H1 (cell line): ENCODE data around the gene CACNG8. TPM values are rescaled to one million over a fixed set of nuclear protein-coding genes. Genes with fewer than 3 reads are reported as not detected.

Source experiments
- CTCF ChIA-PET: fragments of 300-600 bp; sonication (Branson Sonifier 250); formaldehyde crosslinking; loops from one replicate; lab custom pipeline; 2021; ENCODE audit not compliant: partially characterized antibody; lab: Charles Lee
- POLR2A ChIA-PET: fragments of 300-600 bp; sonication (Branson Sonifier 250); formaldehyde crosslinking; loops from one replicate; lab custom pipeline; 2021; ENCODE audit warnings: inconsistent platforms; ENCODE audit not compliant: partially characterized antibody; lab: Charles Lee
- DNase-seq, 2 experiments: peaks; one replicate each; pipeline versions ENCODE4 v3.0.0 to v3.0.0-alpha.2; 2010 to 2022; ENCODE audit warnings: low spot score in 2 of 2, low read depth in 1 of 2, mixed read lengths in 1 of 2
- FAIRE-seq: peaks from 2 replicates; lab custom pipeline; 2011; peaks lifted over from hg19 to GRCh38; lab: Jason Lieb, UNC
- H2AFZ ChIP-seq: 2 replicates; pipeline ENCODE4 v1.8.1; 2012; ENCODE audit warnings: low read length, inconsistent platforms
- H2AK5ac ChIP-seq: 2 replicates; pipeline ENCODE4 v1.6.1; 2013; ENCODE audit warnings: low read depth, low read length
- H2BK120ac ChIP-seq: replicated peaks from 2 replicates; pipeline ENCODE3; 2013; ENCODE audit warnings: low read depth, low read length, inconsistent platforms
- H2BK12ac ChIP-seq: 2 replicates; pipeline ENCODE4 v1.6.1; 2013; ENCODE audit warnings: low read depth, low read length
- H2BK15ac ChIP-seq: 2 replicates; pipeline ENCODE4 v1.6.1; 2013; ENCODE audit warnings: low read length
- H2BK20ac ChIP-seq: 2 replicates; pipeline ENCODE4 v1.6.1; 2013; ENCODE audit warnings: low read length
- H2BK5ac ChIP-seq: 2 replicates; pipeline ENCODE4 v1.6.1; 2013; ENCODE audit warnings: low read depth, low read length
- H3K14ac ChIP-seq: 2 replicates; pipeline ENCODE4 v1.6.1; 2013; ENCODE audit warnings: inconsistent platforms; ENCODE audit not compliant: insufficient read length
- H3K18ac ChIP-seq: 2 replicates; pipeline ENCODE4 v1.6.1; 2013; ENCODE audit warnings: low read length; ENCODE audit errors: extremely low read depth
- H3K23ac ChIP-seq: 2 replicates; pipeline ENCODE4 v1.6.1; 2013; ENCODE audit warnings: inconsistent platforms; ENCODE audit not compliant: insufficient read length
- H3K23me2 ChIP-seq: 2 replicates; pipeline ENCODE4 v1.6.1; 2013; ENCODE audit warnings: low read depth, low read length
- H3K27ac ChIP-seq: 2 replicates; pipeline ENCODE4 v1.6.1; 2011; ENCODE audit warnings: low read depth, low read length, inconsistent platforms
- H3K27me3 ChIP-seq, 4 experiments: replicated peaks in 1 of 4; 1 replicate in 1 of 4; 2 replicates in 3 of 4; pipeline versions ENCODE4 v1.6.1 to v1.8.1; 2011 to 2013; ENCODE audit warnings: low read length in 3 of 4, mild to moderate bottlenecking in 3 of 4, inconsistent platforms in 2 of 4, mixed read lengths in 2 of 4, moderate library complexity in 1 of 4; ENCODE audit not compliant: control insufficient read depth in 3 of 4, insufficient read depth in 3 of 4; ENCODE audit errors: extremely low read depth in 1 of 4
- H3K36me3 ChIP-seq, 4 experiments: 2 replicates each; pipeline versions ENCODE4 v1.6.1 to v1.8.1; 2011 to 2013; ENCODE audit warnings: mild to moderate bottlenecking in 4 of 4, low read length in 3 of 4, moderate library complexity in 2 of 4, control low read depth in 1 of 4, inconsistent platforms in 1 of 4; ENCODE audit not compliant: insufficient read depth in 4 of 4, control insufficient read depth in 2 of 4
- H3K4ac ChIP-seq: replicated peaks from 2 replicates; pipeline ENCODE3; 2013; ENCODE audit warnings: low read length, low read depth, mixed read lengths, inconsistent platforms; ENCODE audit not compliant: insufficient read length
- H3K4me1 ChIP-seq, 4 experiments: replicated peaks in 1 of 4; 1 replicate in 1 of 4; 2 replicates in 3 of 4; pipeline versions ENCODE4 v1.6.1 to v1.8.1; 2011 to 2013; ENCODE audit warnings: low read length in 3 of 4, inconsistent platforms in 2 of 4, mixed read lengths in 1 of 4; ENCODE audit not compliant: insufficient read depth in 4 of 4, control insufficient read depth in 3 of 4
- H3K4me2 ChIP-seq, 2 experiments: 2 replicates each; pipeline versions ENCODE4 v1.6.1 to v1.8.1; 2011 to 2013; ENCODE audit warnings: low read depth in 2 of 2, low read length in 2 of 2, control low read depth in 1 of 2, inconsistent platforms in 1 of 2, mild to moderate bottlenecking in 1 of 2; ENCODE audit not compliant: insufficient read depth in 1 of 2
- H3K4me3 ChIP-seq, 4 experiments: fragments of 200-600, 300-600 bp in 1 of 4; sonication (generic), shearing (Covaris generic), sonication (Bioruptor Twin) in 1 of 4; 2 replicates each; pipeline versions ENCODE4 v1.5.1 to v1.8.1; 2011 to 2016; ENCODE audit warnings: low read length in 4 of 4, low read depth in 3 of 4, control low read depth in 2 of 4, inconsistent platforms in 2 of 4, mild to moderate bottlenecking in 2 of 4, mixed read lengths in 1 of 4, moderate library complexity in 1 of 4; ENCODE audit not compliant: insufficient read depth in 2 of 4; ENCODE audit errors: extremely low read depth in 1 of 4
- H3K56ac ChIP-seq: replicated peaks from 2 replicates; pipeline ENCODE3; 2013; ENCODE audit warnings: low read depth, mild to moderate bottlenecking, mixed read lengths, low read length, inconsistent platforms; ENCODE audit not compliant: insufficient read length
- H3K79me1 ChIP-seq: 2 replicates; pipeline ENCODE4 v1.6.1; 2013; ENCODE audit warnings: low read depth, low read length, control low read depth
- H3K79me2 ChIP-seq, 2 experiments: 2 replicates each; pipeline versions ENCODE4 v1.6.1 to v1.8.1; 2012 to 2013; ENCODE audit warnings: low read length in 2 of 2, mild to moderate bottlenecking in 2 of 2, inconsistent platforms in 1 of 2; ENCODE audit not compliant: insufficient read depth in 2 of 2, control insufficient read depth in 1 of 2
- H3K9ac ChIP-seq, 4 experiments: replicated peaks in 1 of 4; 1 replicate in 1 of 4; 2 replicates in 3 of 4; pipeline versions ENCODE4 v1.6.1 to v1.8.1; 2011 to 2013; ENCODE audit warnings: low read depth in 3 of 4, low read length in 3 of 4, control low read depth in 2 of 4, mild to moderate bottlenecking in 2 of 4, moderate library complexity in 2 of 4, inconsistent platforms in 1 of 4; ENCODE audit errors: extremely low read depth in 1 of 4
- H3K9me3 ChIP-seq, 2 experiments: 2 replicates each; pipeline versions ENCODE4 v1.6.1 to v1.8.1; 2012 to 2013; ENCODE audit warnings: mild to moderate bottlenecking in 2 of 2, moderate library complexity in 2 of 2, control low read depth in 1 of 2, inconsistent platforms in 1 of 2, low read depth in 1 of 2, low read length in 1 of 2, mixed read lengths in 1 of 2; ENCODE audit not compliant: insufficient read depth in 2 of 2
- H4K20me1 ChIP-seq, 2 experiments: replicated peaks in 1 of 2; 2 replicates each; pipeline versions ENCODE3 to v1.8.1; 2011 to 2013; ENCODE audit warnings: inconsistent platforms in 2 of 2, low read length in 2 of 2, mild to moderate bottlenecking in 1 of 2; ENCODE audit not compliant: insufficient read depth in 2 of 2, control insufficient read depth in 1 of 2
- H4K5ac ChIP-seq: 2 replicates; pipeline ENCODE4 v1.6.1; 2013; ENCODE audit warnings: low read length, low read depth, mixed read lengths, inconsistent platforms; ENCODE audit not compliant: insufficient read length
- H4K8ac ChIP-seq: 2 replicates; pipeline ENCODE4 v1.8.0; 2013; ENCODE audit warnings: mild to moderate bottlenecking, moderate library complexity, low read length, inconsistent platforms; ENCODE audit not compliant: insufficient read depth; ENCODE audit errors: extremely low read depth
- H4K91ac ChIP-seq: replicated peaks from 2 replicates; pipeline ENCODE3; 2013; ENCODE audit warnings: low read length, mixed read lengths, inconsistent platforms; ENCODE audit not compliant: insufficient read length
- BCL11A ChIP-seq, 2 experiments: IDR thresholded peaks; one replicate each; pipeline ENCODE4 v1.6.1; 2011; ENCODE audit warnings: low read depth in 2 of 2, low read length in 2 of 2, mild to moderate bottlenecking in 2 of 2
- CBX5 ChIP-seq: fragments of 300-800, 300-1000 bp; sonication (generic); IDR thresholded peaks from 2 replicates; pipeline ENCODE4 v1.7.1; 2016; ENCODE audit warnings: antibody characterized with exemption, low read length, low read depth
- CTBP2 ChIP-seq: IDR thresholded peaks from 2 replicates; pipeline ENCODE4 v1.7.0; 2011; ENCODE audit warnings: borderline replicate concordance, mild to moderate bottlenecking, moderate library complexity, mixed read lengths, low read length; ENCODE audit not compliant: insufficient read depth, insufficient read length
- MAX ChIP-seq: IDR thresholded peaks from 2 replicates; pipeline ENCODE4 v1.6.1; 2012; ENCODE audit warnings: inconsistent platforms
- SIN3A ChIP-seq, 2 experiments: IDR thresholded peaks in 1 of 2; conservative IDR thresholded peaks in 1 of 2; 2 replicates each; pipeline ENCODE4 v1.6.1; 2011 to 2012; ENCODE audit warnings: low read length in 2 of 2, improper control_type of control experiment in 1 of 2, low read depth in 1 of 2, mild to moderate bottlenecking in 1 of 2
- SIRT6 ChIP-seq: IDR thresholded peaks from one replicate; pipeline ENCODE4 v1.7.1; 2012; ENCODE audit warnings: low read length, inconsistent platforms
- TAF1 ChIP-seq: IDR thresholded peaks from 2 replicates; pipeline ENCODE4 v1.6.1; 2011; ENCODE audit warnings: mild to moderate bottlenecking, low read depth, low read length
- TBP ChIP-seq: IDR thresholded peaks from 2 replicates; pipeline ENCODE4 v1.6.1; 2011; ENCODE audit warnings: low read depth, low read length, improper control_type of control experiment
- WGBS, 2 experiments: shearing (Covaris generic) in 1 of 2; methylation state at CpG; one replicate each; pipeline versions ENCODE4 v1.1.6 to v1.1.7; 2013 to 2015; ENCODE audit warnings: low lambda C conversion rate in 2 of 2, mixed read lengths in 2 of 2, inconsistent platforms in 1 of 2, low coverage in 1 of 2, missing lambda C conversion rate in 1 of 2; ENCODE audit not compliant: insufficient replicate concordance in 2 of 2, insufficient coverage in 1 of 2, insufficient read length in 1 of 2; ENCODE audit errors: extremely low coverage in 1 of 2, missing lambda C conversion rate in 1 of 2; 5-methylcytosine and 5-hydroxymethylcytosine counted together
- polyA plus RNA-seq, 7 experiments: library from polyadenylated mRNA; depleted of rRNA in 3 of 7; stranded (reverse) in 5 of 7; unstranded in 2 of 7; fragments of >200 nt in 5 of 7; fragments of 200-250 nt in 2 of 7; gene quantifications; 1 replicate in 5 of 7; 2 replicates in 1 of 7; 4 replicates in 1 of 7; pipeline versions ENCODE4 v1.2.1 to v1.2.3, GENCODE V29; 2011 to 2013; ENCODE audit warnings: missing spikeins in 2 of 7, mixed read lengths in 2 of 7
- total RNA-seq: library from RNA; stranded (reverse); fragmentation: NEBNext Ultra II Directional; extraction: Animal tissue kit (Norgen Biotek cat#: 25700); gene quantifications from 2 replicates; pipeline ENCODE4 v1.2.1, GENCODE V29; 2021

The CACNG8 gene
- total and polyA plus RNA-seq, 2 of the 8 experiments (the other 6 are each of a cell fraction or from before 2014, with no cell fraction given): 0.41 to 4.5 TPM

DNA sequence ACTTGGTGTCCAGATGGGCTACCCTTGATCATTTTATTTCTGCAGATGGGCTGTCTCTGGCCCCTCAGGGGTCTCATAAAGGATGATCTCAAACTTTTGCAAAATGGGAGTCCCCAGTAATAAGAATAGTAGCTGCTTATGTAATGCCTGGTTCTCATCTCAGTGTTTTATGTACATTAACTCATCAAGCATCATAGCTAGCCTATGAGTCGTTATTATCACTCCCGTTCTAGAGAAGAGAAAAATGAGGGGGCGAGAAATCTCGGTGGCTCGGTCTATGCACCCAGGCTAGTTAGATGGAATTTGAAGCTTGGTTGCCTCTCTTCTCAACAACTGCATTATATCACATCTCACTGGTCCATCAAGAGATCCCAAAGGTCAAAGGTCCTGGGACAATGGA is 32.1 kb downstream of the CACNG8 start:
- no peaks in the 10 kb centered on the region for H3K79me2 ChIP-seq
- no peaks in the 10 kb centered on the region for H3K9me3 ChIP-seq
- H3K23ac ChIP-seq: no peak overlapping the region
- H3K36me3 ChIP-seq: no peaks in the 10 kb centered on the region
- peaks cover 2 to 46% (median 34%) of the 10 kb centered on the region in 4 experiments for H3K27me3 ChIP-seq
- no peak overlapping the region for H2BK120ac ChIP-seq
- DNase-seq (no peak), FAIRE-seq (no peak)
- no peak overlapping the region for H2AFZ ChIP-seq
- no peak overlapping the region for H3K27ac ChIP-seq
- CTCF ChIA-PET: interaction anchor here (0.6 to 4.2 kb wide), 4 partner anchors 16 to 82 kb away, joined by 3 to 33 read pairs (median 3); no protein-coding TSS in a partner anchor
- H4K20me1 ChIP-seq: no peaks in the 10 kb centered on the region
- no peak overlapping the region for H2BK20ac ChIP-seq
- H2BK12ac ChIP-seq: no peak overlapping the region
- no peak overlapping the region for H3K9ac ChIP-seq
- 91% methylated on average over 5 of the region's 5 CpGs; no CpG with 5 or more reads in 1 of the 2 experiments for WGBS, 2 experiments
- H3K18ac ChIP-seq: no peak overlapping the region
- no peak for TF ChIP-seq TBP
- TF ChIP-seq CBX5: no peak
- no peak for TF ChIP-seq TAF1
- no peak for TF ChIP-seq MAX
- TF ChIP-seq BCL11A (IDR thresholded peaks at IDR 0.05; ENCODE audit: low read depth in 2 of 2, low read length in 2 of 2): no peak
- TF ChIP-seq SIRT6: no peak
- no peak for TF ChIP-seq CTBP2
- TF ChIP-seq SIN3A (conservative IDR thresholded peaks at IDR 0.05 in 1 of 2, IDR thresholded peaks at IDR 0.05 in 1 of 2; ENCODE audit: low read depth in 1 of 2, low read length in 2 of 2): no peak
- H3K4ac ChIP-seq: no peak overlapping the region
- no peak overlapping the region for H2BK15ac ChIP-seq
- no peak overlapping the region for H3K4me2 ChIP-seq
- no peak overlapping the region for H4K5ac ChIP-seq
- no peak overlapping the region for H2AK5ac ChIP-seq
- H3K4me3 ChIP-seq: no peak overlapping the region
- H2BK5ac ChIP-seq: no peak overlapping the region
- no peak overlapping the region for H4K8ac ChIP-seq
- no peak overlapping the region for H3K56ac ChIP-seq
- no peaks in the 10 kb centered on the region for H3K79me1 ChIP-seq
- POLR2A ChIA-PET: interaction anchor here (0.6 to 4.0 kb wide), 10 partner anchors 10 to 173 kb away, joined by 3 to 21 read pairs (median 4); no protein-coding TSS in a partner anchor
- peaks cover 0 to 17% (median 4%) of the 10 kb centered on the region in 4 experiments; a peak in 6 of 7 replicates for H3K4me1 ChIP-seq
- no peak overlapping the region for H4K91ac ChIP-seq
- H3K23me2 ChIP-seq: peaks cover 7% of the 10 kb centered on the region; the same call in 1 of the 2 replicates
- no peak overlapping the region for H3K14ac ChIP-seq
